ENCODE results near the gene SEZ6. TPM values are rescaled to one million over a fixed set of nuclear protein-coding genes. Genes with fewer than 3 reads are reported as not detected.
A peak's percentile ranks its signal among the peaks of the same experiment; 100 is the strongest.

Gene SEZ6
- total and polyA plus RNA-seq, 2 donors (not counting 1 experiment from before 2014, with no cell fraction given): not detected

GRCh38 chr17:28948873-28949184 lies 57.0 kb downstream of the SEZ6 start:
- Histone ChIP-seq H3K79me2 (ENCODE audit: control insufficient read depth, insufficient read depth, low read length) (peaks cover 70% of the 10 kb centered on the region), H3K4me3 (replicated peaks in 1 of 4; ENCODE audit: control extremely low read depth in 1 of 4, insufficient read depth in 1 of 4, low read depth in 3 of 4, low read length in 4 of 4) (peak overlapping the region; percentile 67 to 84 (median 78)), H2AFZ (ENCODE audit: low read length) (peak overlapping the region; percentile 43), H3K9me3 (ENCODE audit: control insufficient read depth, insufficient read depth, low read depth, low read length) (no peaks in the 10 kb centered on the region), H4K20me1 (ENCODE audit: control insufficient read depth, extremely low read depth, insufficient read depth, low read length) (no peaks in the 10 kb centered on the region), H3K27me3 (ENCODE audit: control insufficient read depth, insufficient read depth, low read length) (no peaks in the 10 kb centered on the region), H3K9ac (ENCODE audit: insufficient read depth, low read length) (peak overlapping the region; percentile 60), H3K4me2 (ENCODE audit: extremely low read depth, insufficient read depth, low read length) (peak overlapping the region; percentile 99), H3K36me3 (ENCODE audit: control insufficient read depth, insufficient read depth, low read length) (no peaks in the 10 kb centered on the region), H3K27ac (ENCODE audit: insufficient read depth, low read length) (peak overlapping the region; percentile 76), H3K4me1 (ENCODE audit: control insufficient read depth, extremely low read depth, insufficient read depth, low read length) (peaks cover 11% of the 10 kb centered on the region)
- DNase-seq (ENCODE audit: low read depth in 2 of 2): peak in 1 of 2 donors; percentile 42
- no peak for TF ChIP-seq EZH2 (IDR thresholded peaks at IDR 0.05; ENCODE audit: low read length, missing control alignments)
- TF ChIP-seq, protein P1, sequence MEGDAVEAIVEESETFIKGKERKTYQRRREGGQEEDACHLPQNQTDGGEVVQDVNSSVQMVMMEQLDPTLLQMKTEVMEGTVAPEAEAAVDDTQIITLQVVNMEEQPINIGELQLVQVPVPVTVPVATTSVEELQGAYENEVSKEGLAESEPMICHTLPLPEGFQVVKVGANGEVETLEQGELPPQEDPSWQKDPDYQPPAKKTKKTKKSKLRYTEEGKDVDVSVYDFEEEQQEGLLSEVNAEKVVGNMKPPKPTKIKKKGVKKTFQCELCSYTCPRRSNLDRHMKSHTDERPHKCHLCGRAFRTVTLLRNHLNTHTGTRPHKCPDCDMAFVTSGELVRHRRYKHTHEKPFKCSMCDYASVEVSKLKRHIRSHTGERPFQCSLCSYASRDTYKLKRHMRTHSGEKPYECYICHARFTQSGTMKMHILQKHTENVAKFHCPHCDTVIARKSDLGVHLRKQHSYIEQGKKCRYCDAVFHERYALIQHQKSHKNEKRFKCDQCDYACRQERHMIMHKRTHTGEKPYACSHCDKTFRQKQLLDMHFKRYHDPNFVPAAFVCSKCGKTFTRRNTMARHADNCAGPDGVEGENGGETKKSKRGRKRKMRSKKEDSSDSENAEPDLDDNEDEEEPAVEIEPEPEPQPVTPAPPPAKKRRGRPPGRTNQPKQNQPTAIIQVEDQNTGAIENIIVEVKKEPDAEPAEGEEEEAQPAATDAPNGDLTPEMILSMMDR (conservative IDR thresholded peaks at IDR 0.05 in 1 of 2, IDR thresholded peaks at IDR 0.05 in 1 of 2; ENCODE audit: low read depth in 1 of 2, low read length in 2 of 2): no peak

- Histone ChIP-seq H3K9ac (ENCODE audit: insufficient read depth, low read length) (peak overlapping the region; percentile 60), H3K9me3 (ENCODE audit: control insufficient read depth, insufficient read depth, low read depth, low read length) (no peaks in the 10 kb centered on the region), H3K27ac (ENCODE audit: insufficient read depth, low read length) (peak overlapping the region; percentile 76), H2AFZ (ENCODE audit: low read length) (no peak overlapping the region), H3K4me3 (replicated peaks in 1 of 4; ENCODE audit: control extremely low read depth in 1 of 4, insufficient read depth in 1 of 4, low read depth in 3 of 4, low read length in 4 of 4) (peak overlapping the region; percentile 67 to 84 (median 78)), H3K27me3 (ENCODE audit: control insufficient read depth, insufficient read depth, low read length) (no peaks in the 10 kb centered on the region), H3K36me3 (ENCODE audit: control insufficient read depth, insufficient read depth, low read length) (no peaks in the 10 kb centered on the region), H3K4me1 (ENCODE audit: control insufficient read depth, extremely low read depth, insufficient read depth, low read length) (peaks cover 11% of the 10 kb centered on the region), H4K20me1 (ENCODE audit: control insufficient read depth, extremely low read depth, insufficient read depth, low read length) (no peaks in the 10 kb centered on the region), H3K4me2 (ENCODE audit: extremely low read depth, insufficient read depth, low read length) (peak overlapping the region; percentile 99), H3K79me2 (ENCODE audit: control insufficient read depth, insufficient read depth, low read length) (peaks cover 75% of the 10 kb centered on the region)
- no peak for TF ChIP-seq EZH2 (IDR thresholded peaks at IDR 0.05; ENCODE audit: low read length, missing control alignments)
- TF ChIP-seq, protein P1 (conservative IDR thresholded peaks at IDR 0.05 in 1 of 2, IDR thresholded peaks at IDR 0.05 in 1 of 2; ENCODE audit: low read depth in 1 of 2, low read length in 2 of 2): no peak
- no peak for DNase-seq (ENCODE audit: low read depth in 2 of 2)
Measured at GRCh38 chr17:28948342-28948741, 57.5 kb downstream of the SEZ6 start.

DNA sequence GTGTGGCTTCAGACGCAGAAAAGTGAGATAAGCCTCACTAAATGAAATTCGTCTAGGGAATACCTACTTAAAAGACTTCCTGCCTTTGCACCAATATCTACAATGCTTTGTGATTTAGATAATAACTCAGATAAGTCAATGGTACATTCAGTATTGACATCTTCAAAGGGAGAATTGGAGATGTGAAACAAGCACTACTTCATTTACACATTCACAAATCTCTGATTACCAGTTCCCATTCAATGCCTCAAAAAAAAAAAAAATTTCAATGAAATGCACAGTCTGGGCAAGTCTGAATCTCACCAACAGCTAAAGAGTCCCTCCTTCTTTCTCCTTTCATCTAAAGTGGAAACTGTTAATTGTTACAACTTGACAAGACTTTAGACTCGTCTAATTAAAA lies 58.2 kb downstream of the SEZ6 start:
- no peak for DNase-seq (ENCODE audit: low read depth in 2 of 2)
- no peak overlapping the region for H3K9ac ChIP-seq (ENCODE audit: insufficient read depth, low read length)
- H2AFZ ChIP-seq (ENCODE audit: low read length): no peak overlapping the region
- H3K4me3 ChIP-seq (replicated peaks in 1 of 4; ENCODE audit: control extremely low read depth in 1 of 4, insufficient read depth in 1 of 4, low read depth in 3 of 4, low read length in 4 of 4): peak overlapping the region in 3 of 4 experiments; percentile 67 to 84 (median 81)
- H3K4me2 ChIP-seq (ENCODE audit: extremely low read depth, insufficient read depth, low read length): peak overlapping the region; percentile 99
- peaks cover 8% of the 10 kb centered on the region for H3K4me1 ChIP-seq (ENCODE audit: control insufficient read depth, extremely low read depth, insufficient read depth, low read length)
- no peaks in the 10 kb centered on the region for H4K20me1 ChIP-seq (ENCODE audit: control insufficient read depth, extremely low read depth, insufficient read depth, low read length)
- no peaks in the 10 kb centered on the region for H3K9me3 ChIP-seq (ENCODE audit: control insufficient read depth, insufficient read depth, low read depth, low read length)
- H3K79me2 ChIP-seq (ENCODE audit: control insufficient read depth, insufficient read depth, low read length): peaks cover 81% of the 10 kb centered on the region
- TF ChIP-seq EZH2 (IDR thresholded peaks at IDR 0.05; ENCODE audit: low read length, missing control alignments): no peak
- TF ChIP-seq, protein P1 (conservative IDR thresholded peaks at IDR 0.05 in 1 of 2, IDR thresholded peaks at IDR 0.05 in 1 of 2; ENCODE audit: low read depth in 1 of 2, low read length in 2 of 2): no peak
- no peaks in the 10 kb centered on the region for H3K36me3 ChIP-seq (ENCODE audit: control insufficient read depth, insufficient read depth, low read length)
- no peaks in the 10 kb centered on the region for H3K27me3 ChIP-seq (ENCODE audit: control insufficient read depth, insufficient read depth, low read length)
- H3K27ac ChIP-seq (ENCODE audit: insufficient read depth, low read length): no peak overlapping the region
